H9 (cell line): Measurements from ENCODE around the gene CKMT1A. TPM values are rescaled to one million over a fixed set of nuclear protein-coding genes. Genes with fewer than 3 reads are reported as not detected.
"Not testable (repeated sequence)": the region's sequence is repeated elsewhere in the genome, so short reads cannot be mapped to it uniquely, and the experiment has no call there.

Experiments used
- DNase-seq: peaks from one replicate; pipeline ENCODE4 v3.0.0-alpha.2; 2017
- H2AFZ ChIP-seq: one replicate; pipeline ENCODE4 v1.6.1; 2013; ENCODE audit warnings: mild to moderate bottlenecking, low read length, control low read depth, moderate library complexity
- H2AK5ac ChIP-seq: 2 replicates; pipeline ENCODE4 v1.6.1; 2013; ENCODE audit warnings: low read length, control low read depth, mixed read lengths; ENCODE audit not compliant: insufficient read length
- H2BK120ac ChIP-seq: one replicate; pipeline ENCODE4 v1.6.1; 2013; ENCODE audit warnings: low read depth, mild to moderate bottlenecking, low read length, control low read depth, inconsistent platforms; ENCODE audit not compliant: poor library complexity, severe bottlenecking
- H2BK12ac ChIP-seq: 2 replicates; pipeline ENCODE4 v1.6.1; 2013; ENCODE audit warnings: low read length, control low read depth, mixed read lengths, low read depth; ENCODE audit not compliant: insufficient read length
- H2BK15ac ChIP-seq: 2 replicates; pipeline ENCODE4 v1.6.1; 2013; ENCODE audit warnings: low read depth, low read length, control low read depth
- H2BK20ac ChIP-seq: one replicate; pipeline ENCODE4 v1.6.1; 2013; ENCODE audit warnings: low read depth, mild to moderate bottlenecking, low read length, control low read depth, inconsistent platforms; ENCODE audit not compliant: poor library complexity, severe bottlenecking
- H2BK5ac ChIP-seq: 2 replicates; pipeline ENCODE4 v1.6.1; 2013; ENCODE audit warnings: low read length, control low read depth, mixed read lengths; ENCODE audit not compliant: insufficient read length
- H3K14ac ChIP-seq: 2 replicates; pipeline ENCODE4 v1.6.1; 2013; ENCODE audit warnings: low read length, control low read depth; ENCODE audit not compliant: insufficient read depth
- H3K18ac ChIP-seq: 2 replicates; pipeline ENCODE4 v1.6.1; 2013; ENCODE audit warnings: low read depth, mild to moderate bottlenecking, mixed read lengths, low read length, control low read depth; ENCODE audit not compliant: insufficient read length
- H3K23ac ChIP-seq: 2 replicates; pipeline ENCODE4 v1.6.1; 2013; ENCODE audit warnings: low read length, control low read depth, mixed read lengths, low read depth; ENCODE audit not compliant: insufficient read length
- H3K23me2 ChIP-seq: 2 replicates; pipeline ENCODE4 v1.6.1; 2013; ENCODE audit warnings: low read depth, mild to moderate bottlenecking, mixed read lengths, low read length, control low read depth; ENCODE audit not compliant: insufficient read length, poor library complexity, severe bottlenecking
- H3K27ac ChIP-seq: 2 replicates; pipeline ENCODE4 v1.5.1; 2013; ENCODE audit warnings: low read length, control low read depth, mixed read lengths, low read depth; ENCODE audit not compliant: insufficient read length
- H3K27me3 ChIP-seq: 2 replicates; pipeline ENCODE4 v1.6.1; 2013; ENCODE audit warnings: low read length, control low read depth, inconsistent platforms; ENCODE audit not compliant: insufficient read depth
- H3K4ac ChIP-seq: 2 replicates; pipeline ENCODE4 v1.6.1; 2013; ENCODE audit warnings: low read depth, mild to moderate bottlenecking, control low read depth, inconsistent platforms, low read length, moderate library complexity
- H3K4me1 ChIP-seq: 2 replicates; pipeline ENCODE4 v1.6.1; 2013; ENCODE audit warnings: low read length, control low read depth, inconsistent platforms; ENCODE audit not compliant: insufficient read depth
- H3K4me2 ChIP-seq: 2 replicates; pipeline ENCODE4 v1.6.1; 2013; ENCODE audit warnings: low read length, control low read depth, mixed read lengths; ENCODE audit not compliant: insufficient read length, insufficient read depth
- H3K56ac ChIP-seq: 2 replicates; pipeline ENCODE4 v1.6.1; 2013; ENCODE audit warnings: low read depth, mild to moderate bottlenecking, mixed read lengths, low read length, control low read depth; ENCODE audit not compliant: insufficient read length
- H3K79me1 ChIP-seq: 2 replicates; pipeline ENCODE4 v1.6.1; 2013; ENCODE audit warnings: low read depth, mild to moderate bottlenecking, moderate library complexity, low read length, control low read depth, inconsistent platforms; ENCODE audit not compliant: insufficient read depth, poor library complexity, severe bottlenecking
- H3K79me2 ChIP-seq: 2 replicates; pipeline ENCODE4 v1.6.1; 2013; ENCODE audit warnings: low read length, control low read depth, inconsistent platforms; ENCODE audit not compliant: insufficient read depth
- H3K9ac ChIP-seq: 2 replicates; pipeline ENCODE4 v1.6.1; 2013; ENCODE audit warnings: low read length, control low read depth, mixed read lengths; ENCODE audit not compliant: insufficient read length; ENCODE audit errors: extremely low read depth
- H3K9me3 ChIP-seq: one replicate; pipeline ENCODE4 v1.6.1; 2013; ENCODE audit warnings: low read depth, low read length, inconsistent platforms; ENCODE audit not compliant: control insufficient read depth
- H3T11ph ChIP-seq: one replicate; pipeline ENCODE4 v1.6.1; 2013; ENCODE audit warnings: mild to moderate bottlenecking, low read length, control low read depth, inconsistent platforms
- H4K20me1 ChIP-seq: one replicate; pipeline ENCODE4 v1.6.1; 2013; ENCODE audit not compliant: control insufficient read depth, insufficient read length, insufficient read depth
- H4K5ac ChIP-seq: 2 replicates; pipeline ENCODE4 v1.6.1; 2013; ENCODE audit warnings: low read depth, mild to moderate bottlenecking, mixed read lengths, low read length, control low read depth; ENCODE audit not compliant: insufficient read length
- H4K8ac ChIP-seq: replicated peaks from 2 replicates; pipeline ENCODE4 v1.6.1; 2013; ENCODE audit warnings: low read length, control low read depth, mixed read lengths, low read depth; ENCODE audit not compliant: insufficient read length
- H4K91ac ChIP-seq: 2 replicates; pipeline ENCODE4 v1.6.1; 2013; ENCODE audit warnings: low read depth, mild to moderate bottlenecking, moderate library complexity, mixed read lengths, low read length, control low read depth; ENCODE audit not compliant: insufficient read length
- H3K27ac Mint-ChIP-seq, 3 experiments: 2 replicates in 2 of 3; 3 replicates in 1 of 3; pipeline ENCODE4 v1.8.0; 2020 to 2021; ENCODE audit warnings: mixed read lengths in 3 of 3, mild to moderate bottlenecking in 1 of 3, moderate library complexity in 1 of 3
- H3K27me3 Mint-ChIP-seq: 2 replicates; pipeline ENCODE4 v1.8.0; 2021; ENCODE audit warnings: low read depth, mild to moderate bottlenecking, moderate library complexity, mixed read lengths
- H3K36me3 Mint-ChIP-seq, 3 experiments: 2 replicates in 2 of 3; 3 replicates in 1 of 3; pipeline ENCODE4 v1.8.0; 2020 to 2021; ENCODE audit warnings: low read depth in 3 of 3, mixed read lengths in 3 of 3; ENCODE audit not compliant: insufficient read depth in 1 of 3
- H3K4me1 Mint-ChIP-seq, 2 experiments: 2 replicates each; pipeline ENCODE4 v1.8.0; 2020; ENCODE audit warnings: mixed read lengths in 2 of 2
- H3K4me3 Mint-ChIP-seq, 2 experiments: 2 replicates in 1 of 2; 3 replicates in 1 of 2; pipeline ENCODE4 v1.8.0; 2020 to 2021; ENCODE audit warnings: mild to moderate bottlenecking in 2 of 2, mixed read lengths in 2 of 2, moderate library complexity in 1 of 2
- H3K9me3 Mint-ChIP-seq, 2 experiments: 2 replicates in 1 of 2; 3 replicates in 1 of 2; pipeline ENCODE4 v1.8.0; 2020; ENCODE audit warnings: mild to moderate bottlenecking in 2 of 2, mixed read lengths in 2 of 2, moderate library complexity in 1 of 2
- CTCF ChIP-seq: fragments of 200-600 bp; sonication (generic); conservative IDR thresholded peaks from 3 replicates; pipeline ENCODE4 v1.8.0; 2021; ENCODE audit warnings: antibody characterized with exemption, mild to moderate bottlenecking
- WGBS: extraction: QIAGEN DNeasy Blood & Tissue Kit; methylation state at CpG from one replicate; pipeline ENCODE4 v1.1.7; 2013; ENCODE audit warnings: missing lambda C conversion rate, low lambda C conversion rate, mixed read lengths; ENCODE audit not compliant: insufficient read length; ENCODE audit errors: extremely low coverage; 5-methylcytosine and 5-hydroxymethylcytosine counted together
- total RNA-seq: library from RNA; stranded (reverse); gene quantifications from 2 replicates; pipeline ENCODE4 v1.2.1, GENCODE V29; 2021

The CKMT1A gene
- total RNA-seq, 1 experiment from 2014 or later: 38.4 TPM

- no peaks in the 10 kb centered on the region for H3K4me1 Mint-ChIP-seq
- no peak for TF ChIP-seq CTCF
- no CpG with 5 or more reads among the region's 4 CpGs for WGBS
Observed at GRCh38 chr15:43723151-43723550, 29.5 kb downstream of the CKMT1A start.

GRCh38 chr15:43726306-43726705 lies 32.6 kb downstream of the CKMT1A start:
- not testable (repeated sequence) for H3T11ph ChIP-seq, H4K91ac ChIP-seq, DNase-seq, H3K14ac ChIP-seq, H3K23me2 ChIP-seq, H3K4me3 Mint-ChIP-seq, H2AFZ ChIP-seq, H2BK5ac ChIP-seq, H3K9ac ChIP-seq, H2AK5ac ChIP-seq, H3K9me3 ChIP-seq, H3K27ac ChIP-seq, H3K9me3 Mint-ChIP-seq, H3K4me1 ChIP-seq, H3K18ac ChIP-seq, H3K79me1 ChIP-seq, H2BK15ac ChIP-seq, H4K5ac ChIP-seq, H3K56ac ChIP-seq, H3K23ac ChIP-seq, H3K4me2 ChIP-seq, H4K8ac ChIP-seq, H2BK12ac ChIP-seq, H3K4ac ChIP-seq, H4K20me1 ChIP-seq, H3K27me3 Mint-ChIP-seq, H2BK20ac ChIP-seq, H3K27ac Mint-ChIP-seq, H3K36me3 Mint-ChIP-seq, H3K79me2 ChIP-seq, H3K27me3 ChIP-seq, H2BK120ac ChIP-seq, H3K4me1 Mint-ChIP-seq
- no CpG with 5 or more reads among the region's 1 CpG for WGBS

More at GRCh38 chr15:43723151-43723550, 29.5 kb downstream of the CKMT1A start:
- H3K27me3 ChIP-seq: no peaks in the 10 kb centered on the region
- Mint-ChIP-seq H3K27ac (no peak overlapping the region), H3K36me3 (no peaks in the 10 kb centered on the region), H3K27me3 (peaks cover 7% of the 10 kb centered on the region), H3K9me3 (no peaks in the 10 kb centered on the region), H3K4me3 (no peak overlapping the region)
- no peak overlapping the region for H3K27ac ChIP-seq
- no peaks in the 10 kb centered on the region for H3K23me2 ChIP-seq
- H3K4ac ChIP-seq: no peak overlapping the region
- no peak overlapping the region for H3K56ac ChIP-seq
- H2BK120ac ChIP-seq: no peak overlapping the region
- no peaks in the 10 kb centered on the region for H4K20me1 ChIP-seq
- no peaks in the 10 kb centered on the region for H3K9me3 ChIP-seq
- H3K14ac ChIP-seq: no peak overlapping the region
- H4K91ac ChIP-seq: no peak overlapping the region
- no peak overlapping the region for H4K8ac ChIP-seq
- H3K79me2 ChIP-seq: no peaks in the 10 kb centered on the region
- H2BK12ac ChIP-seq: no peak overlapping the region
- no peak overlapping the region for H2BK20ac ChIP-seq
- no peak overlapping the region for H2AK5ac ChIP-seq
- no peak overlapping the region for H3K9ac ChIP-seq
- no peak overlapping the region for H3T11ph ChIP-seq
- no peak overlapping the region for H2BK5ac ChIP-seq
- no peaks in the 10 kb centered on the region for H3K4me1 ChIP-seq
- no peaks in the 10 kb centered on the region for H3K79me1 ChIP-seq
- no peak overlapping the region for H3K18ac ChIP-seq
- no peak overlapping the region for H3K23ac ChIP-seq
- no peak overlapping the region for H2AFZ ChIP-seq
- no peak overlapping the region for H4K5ac ChIP-seq
- no peak overlapping the region for H3K4me2 ChIP-seq
- DNase-seq: no peak
- H2BK15ac ChIP-seq: no peak overlapping the region
